GM18951 (cell line): ENCODE measurements around the gene LCP2.

Source experiments
- POLR2A ChIP-seq: IDR thresholded peaks from 4 replicates; pipeline ENCODE4 v1.6.1; 2011; ENCODE audit warnings: mild to moderate bottlenecking; ENCODE audit not compliant: insufficient read length, insufficient read depth; ENCODE audit errors: extremely low read depth
- in situ Hi-C: fragments of 300-500 bp; cut with MboI; formaldehyde crosslinking; loops from one replicate; pipeline ENCODE4 v1.12.0; 2022; ENCODE audit warnings: low sequenced_read_pairs, mixed read lengths, inconsistent platforms; ENCODE audit not compliant: unreplicated experiment

Gene LCP2

DNA sequence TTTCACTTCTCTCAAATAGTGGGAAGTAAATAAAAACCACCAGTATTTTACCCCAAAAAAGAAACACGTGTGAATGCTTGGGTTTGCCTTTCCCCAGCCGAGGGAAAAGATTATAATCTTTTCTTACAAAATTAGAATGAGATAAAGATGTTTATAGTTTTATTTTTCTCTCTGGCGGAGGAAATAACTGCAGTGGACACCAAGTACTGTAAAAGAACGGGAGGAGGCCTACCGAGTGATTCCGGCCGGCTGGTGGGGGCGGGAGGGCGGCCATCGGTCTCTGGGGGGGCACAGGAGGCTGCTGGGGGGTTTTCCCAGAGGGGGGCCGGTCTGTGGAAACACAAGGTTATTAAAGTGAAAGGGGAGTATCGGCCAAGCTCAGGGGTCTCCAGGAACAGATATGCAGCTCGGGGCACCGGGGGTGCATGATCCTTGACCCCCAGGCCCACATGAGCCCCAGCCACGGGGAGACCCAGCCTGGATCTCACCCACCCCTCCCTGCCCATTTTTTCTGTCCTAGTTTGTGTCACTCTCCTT, 29.4 kb downstream of the LCP2 start:
- in situ Hi-C loops: no loop called here
- no peak for TF ChIP-seq POLR2A

DNA sequence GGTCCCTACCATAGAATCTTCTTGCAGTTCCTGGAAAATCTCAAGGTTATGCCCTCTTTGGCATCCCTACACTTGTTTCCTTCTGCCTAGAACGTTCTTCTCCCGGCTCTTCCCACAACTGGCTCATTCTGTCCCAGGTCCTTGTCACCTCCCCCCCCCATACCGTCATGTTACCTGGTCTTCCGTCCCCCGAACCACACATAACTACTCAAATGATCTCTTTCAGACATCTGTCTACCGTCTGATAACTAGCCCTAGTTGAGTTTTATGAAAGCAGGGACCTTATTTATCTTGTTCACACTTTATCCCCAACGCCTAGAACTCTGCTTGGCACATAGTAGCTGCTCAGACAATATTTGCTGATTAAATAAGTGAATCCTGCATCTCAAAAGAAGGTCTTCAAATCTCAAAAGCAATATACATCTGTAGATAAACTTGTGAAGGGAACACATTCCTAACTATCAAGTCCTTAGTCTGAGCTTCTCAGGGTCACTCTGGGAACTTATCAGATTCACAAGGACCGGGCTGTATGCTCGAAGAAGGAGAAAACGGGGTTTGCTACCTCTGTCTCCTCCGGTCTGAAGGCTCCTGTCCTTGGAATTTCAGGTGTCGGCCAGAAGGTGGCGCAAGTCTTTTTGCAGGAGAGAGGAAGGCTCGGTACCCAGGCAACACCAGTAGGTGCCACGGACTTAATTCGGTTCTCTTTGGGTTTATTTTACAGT, 30.0 kb downstream of the LCP2 start:
- no peak for TF ChIP-seq POLR2A
- in situ Hi-C loops: no loop called here

DNA sequence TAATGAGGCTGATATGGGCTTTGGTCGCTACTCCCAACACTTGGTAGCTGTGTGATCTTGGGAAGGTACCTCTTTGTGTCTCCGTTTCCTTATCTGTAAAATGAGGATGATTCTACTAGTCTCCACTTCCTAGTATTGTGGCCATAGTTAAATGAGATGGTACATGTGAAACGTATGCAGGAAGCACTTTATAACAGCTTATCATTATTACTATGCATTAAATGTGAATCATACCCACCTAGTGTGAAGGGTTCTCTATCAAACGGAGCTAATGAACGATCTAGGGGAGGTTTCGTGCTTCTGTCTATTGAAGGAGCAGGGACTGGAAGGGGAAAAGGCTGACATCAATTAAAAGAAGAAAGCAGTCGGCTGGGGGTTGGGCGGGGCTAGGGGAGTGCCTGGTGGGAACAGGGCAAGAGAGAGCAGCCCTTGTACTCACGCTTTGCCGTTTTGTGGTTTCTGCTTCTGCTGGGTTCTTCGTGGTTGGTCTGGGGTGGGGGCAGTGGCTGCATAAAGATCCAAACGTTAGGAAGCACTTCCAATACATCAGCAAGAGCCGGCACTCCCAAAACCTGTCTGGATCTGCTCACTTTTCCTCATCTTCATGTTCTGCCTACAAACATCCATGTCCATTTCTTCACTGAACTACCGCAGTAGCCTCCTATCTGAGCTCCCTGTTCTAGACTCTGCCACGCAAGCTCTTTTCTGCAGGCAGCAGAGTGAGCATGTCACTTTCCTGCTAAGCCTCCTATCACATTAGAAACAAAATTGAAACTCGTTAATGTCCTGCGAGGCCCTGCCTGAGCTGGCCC, 30.8 kb downstream of the LCP2 start:
- in situ Hi-C loops: no loop called here

DNA sequence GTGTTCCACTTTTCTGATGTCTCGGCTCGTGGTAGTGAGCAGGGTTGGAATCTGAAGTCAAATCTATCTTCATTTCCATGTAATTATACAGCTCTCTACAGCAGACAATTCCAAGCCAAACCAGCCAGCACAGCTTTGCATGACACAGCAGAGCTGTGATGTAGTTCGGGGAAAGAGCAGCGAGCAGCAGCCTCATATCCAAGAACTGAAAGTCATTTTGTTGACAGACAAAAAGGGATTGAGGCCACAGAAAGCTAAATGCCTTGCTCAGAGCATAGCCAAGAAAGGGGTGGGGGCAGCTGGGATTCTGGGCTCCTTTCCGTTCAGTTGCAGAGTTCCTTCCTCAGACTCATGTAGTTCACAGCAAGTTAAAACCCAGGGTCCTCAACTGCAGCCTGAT, 32.1 kb downstream of the LCP2 start:
- in situ Hi-C loops: no loop called here
- TF ChIP-seq POLR2A: no peak

More for the DNA sequence above, 30.8 kb downstream of the LCP2 start:
- no peak for TF ChIP-seq POLR2A

DNA sequence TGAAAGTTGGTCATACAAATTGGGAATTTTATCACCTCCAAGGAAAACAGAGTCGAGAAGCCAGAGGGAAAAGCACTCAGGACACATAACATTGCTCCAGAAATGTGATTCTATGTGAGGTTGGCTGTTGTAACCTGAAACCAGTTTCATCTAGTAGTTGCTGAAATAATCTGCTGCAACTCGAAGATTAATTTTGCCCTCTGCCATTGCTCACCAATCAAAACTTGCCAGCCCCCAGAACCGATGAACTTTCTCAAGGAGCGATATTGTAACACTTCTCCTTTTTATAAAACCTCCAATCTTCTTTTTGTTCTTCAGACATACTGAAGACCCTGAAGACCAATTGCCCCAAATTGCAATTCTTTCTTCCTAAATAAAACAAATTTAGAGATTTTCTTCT, 33.7 kb downstream of the LCP2 start:
- in situ Hi-C loops: no loop called here
- no peak for TF ChIP-seq POLR2A

DNA sequence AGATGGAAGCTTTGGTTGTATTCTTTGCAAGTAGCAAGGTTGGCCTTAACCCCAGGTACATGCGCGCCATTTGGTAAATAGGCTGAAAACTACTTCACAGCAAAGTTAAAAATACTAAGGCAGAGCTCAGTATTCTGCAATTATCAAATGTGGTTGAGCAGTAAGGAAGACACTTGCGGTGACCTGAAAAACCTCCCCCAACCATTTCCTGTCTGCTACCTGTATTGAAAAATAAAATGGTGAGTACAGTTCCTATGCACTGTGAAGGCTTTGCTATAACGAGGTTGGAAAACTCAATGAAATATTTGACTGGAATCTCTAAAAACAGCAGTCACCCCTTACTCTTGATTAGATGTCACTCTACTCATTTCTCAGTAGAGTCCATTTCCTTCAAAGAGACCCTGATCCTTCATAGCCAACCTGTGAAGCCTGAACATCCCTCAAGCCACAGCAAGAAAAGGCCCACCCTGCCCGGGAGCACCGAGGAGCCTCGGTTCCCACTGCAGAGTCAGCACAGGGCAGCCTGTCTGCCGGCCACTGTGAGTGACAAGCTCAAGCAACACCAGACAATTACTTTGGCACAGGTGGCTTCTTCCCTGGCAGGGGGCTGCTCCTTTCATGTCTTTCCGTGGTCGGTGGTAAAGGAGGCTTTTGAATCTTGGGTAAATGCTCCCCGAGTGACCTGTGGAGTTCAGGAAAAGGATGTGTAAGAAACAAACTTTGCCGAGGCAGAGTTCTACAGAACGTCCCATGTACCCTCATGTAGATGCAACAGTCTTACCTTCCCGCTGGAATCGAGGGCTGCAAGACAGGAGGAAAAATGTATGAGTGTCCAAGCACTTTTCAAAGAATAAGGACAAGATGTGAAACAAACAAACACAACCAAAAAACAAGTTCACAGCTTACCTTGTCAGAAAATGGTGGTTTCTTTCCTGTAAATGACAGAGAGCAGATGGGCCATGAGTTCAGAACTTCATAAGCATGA, 35.2 kb downstream of the LCP2 start:
- in situ Hi-C loops: no loop called here
- TF ChIP-seq POLR2A: no peak

DNA sequence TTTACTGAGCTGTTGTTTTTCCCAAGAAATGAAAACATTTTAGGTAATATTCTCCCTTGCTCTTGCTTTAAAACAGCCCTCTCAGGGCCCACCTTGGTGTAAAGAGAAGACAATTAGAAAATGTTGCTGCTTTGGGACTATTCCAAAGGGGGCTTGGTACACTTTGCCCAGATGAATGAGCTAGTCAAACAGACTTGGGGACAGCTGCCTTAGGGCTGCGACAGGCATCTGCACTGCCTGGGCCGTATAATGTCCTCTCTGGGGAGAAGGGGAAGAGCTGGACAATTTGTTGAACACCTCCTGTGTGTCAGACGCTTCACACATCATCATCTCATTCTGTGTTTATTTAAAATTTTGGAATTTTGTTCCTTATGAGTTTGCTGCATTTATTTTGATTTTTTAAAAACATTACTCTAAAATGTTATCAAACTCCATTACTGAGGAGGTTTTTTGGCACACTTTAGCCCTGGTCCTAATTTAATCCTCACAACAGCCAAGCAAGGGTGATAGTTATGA, 36.0 kb downstream of the LCP2 start:
- in situ Hi-C loops: no loop called here
- no peak for TF ChIP-seq POLR2A

DNA sequence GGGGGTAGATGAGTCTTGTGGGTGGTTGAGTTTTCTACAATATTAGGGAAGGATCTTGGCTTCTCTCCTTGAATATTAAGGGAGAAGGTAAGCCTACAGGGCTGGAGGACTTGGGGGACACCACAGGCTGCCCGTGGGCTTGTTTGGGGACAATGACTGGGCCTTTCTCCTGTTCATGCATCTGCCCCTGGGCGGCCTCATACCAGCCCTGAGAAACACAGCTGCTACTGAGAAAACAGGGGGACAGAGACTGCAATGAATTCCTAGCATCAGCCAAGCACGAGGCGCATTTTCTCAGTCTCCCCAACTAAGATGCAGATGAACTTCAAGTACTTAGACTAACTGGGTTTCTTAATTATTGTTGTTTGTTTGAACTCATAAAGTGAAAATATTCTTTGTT, 40.2 kb downstream of the LCP2 start:
- in situ Hi-C loops: no loop called here
- no peak for TF ChIP-seq POLR2A

DNA sequence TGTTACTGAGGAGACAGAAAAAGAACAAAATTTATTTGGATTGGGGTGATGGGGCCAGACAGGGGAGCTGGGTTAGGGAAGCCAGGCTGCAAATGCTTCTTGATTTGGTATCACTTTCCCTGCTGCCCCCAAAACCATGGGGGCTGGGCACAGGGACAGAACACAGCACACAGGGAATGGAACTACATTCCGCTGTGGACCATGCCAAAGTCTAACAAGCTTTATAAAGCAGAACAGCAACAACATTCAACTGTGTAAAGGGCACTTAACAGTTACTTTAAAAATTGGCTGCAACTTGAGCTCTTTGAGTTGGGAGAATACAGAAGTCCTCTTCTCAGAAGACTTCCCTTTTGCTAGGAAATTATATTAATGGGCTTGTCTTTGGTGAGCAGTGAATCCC, 41.0 kb downstream of the LCP2 start:
- in situ Hi-C loops: no loop called here
- no peak for TF ChIP-seq POLR2A

DNA sequence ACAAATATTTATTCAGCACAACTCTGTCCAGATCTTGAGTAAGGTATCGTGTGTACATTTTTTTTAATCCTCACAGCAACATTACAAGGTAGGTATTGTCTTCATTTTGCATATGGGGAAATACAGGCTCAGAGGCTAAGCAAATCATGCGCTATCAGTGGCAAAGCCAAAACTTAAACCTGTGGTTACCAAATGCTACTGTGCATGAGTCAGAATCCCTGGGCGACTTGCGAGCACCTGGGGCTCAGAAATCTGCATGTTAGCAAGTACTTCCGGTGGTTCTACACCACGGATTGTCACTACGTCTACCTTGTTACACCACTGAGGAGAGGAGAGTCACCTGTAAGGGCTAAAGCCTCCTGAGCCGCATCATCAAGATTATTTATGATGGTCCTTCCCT, 43.5 kb downstream of the LCP2 start:
- in situ Hi-C loops: no loop called here
- TF ChIP-seq POLR2A: no peak

DNA sequence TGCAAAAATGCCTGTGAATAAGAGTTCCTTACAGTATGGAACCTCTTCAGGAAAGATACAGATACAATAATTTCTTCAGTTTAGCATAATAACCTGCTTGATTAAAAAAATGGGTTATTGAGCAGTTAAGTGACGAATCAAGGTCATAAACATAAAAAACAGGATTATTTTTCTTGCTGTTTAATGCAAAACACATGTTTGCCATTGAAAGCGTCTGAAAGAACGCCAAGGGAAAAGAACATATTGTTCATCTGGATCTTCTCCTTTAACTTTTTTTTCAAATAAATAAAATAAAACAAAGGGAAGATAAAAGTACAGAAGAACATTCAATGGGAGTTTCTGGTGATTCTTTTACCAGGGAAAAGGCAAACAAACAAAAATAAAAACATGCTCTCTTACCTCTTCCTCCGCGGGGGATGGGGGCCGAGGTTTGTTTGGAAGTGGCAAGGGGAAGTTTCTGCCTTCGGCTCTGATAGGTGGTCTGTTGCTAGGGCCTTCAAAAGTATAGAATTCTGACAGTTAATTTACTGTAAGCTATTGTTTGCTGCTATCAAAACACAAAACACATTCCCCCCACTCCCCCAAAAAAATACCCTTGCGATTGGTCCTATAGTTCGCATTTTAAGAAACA, 44.7 kb downstream of the LCP2 start:
- in situ Hi-C loops: no loop called here
- no peak for TF ChIP-seq POLR2A

DNA sequence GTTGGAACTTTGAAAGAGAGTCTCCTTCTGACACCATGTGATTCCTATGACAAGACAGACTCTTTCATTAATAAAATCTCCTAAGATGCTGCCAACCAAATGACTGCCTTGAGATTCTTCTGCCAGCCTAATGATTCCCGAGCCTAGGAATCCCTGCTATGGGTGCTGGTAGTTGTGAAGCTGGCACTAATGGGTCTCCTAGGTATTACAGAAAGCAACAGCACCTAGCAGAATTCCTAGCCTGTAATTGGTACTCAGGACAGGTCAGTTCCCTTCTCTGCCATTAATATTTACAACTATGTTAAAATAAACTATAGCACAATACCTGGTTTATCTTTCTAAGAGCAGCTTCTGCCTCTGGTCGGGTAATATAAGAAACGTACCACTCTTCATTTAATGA, 45.5 kb downstream of the LCP2 start:
- in situ Hi-C loops: no loop called here
- no peak for TF ChIP-seq POLR2A

DNA sequence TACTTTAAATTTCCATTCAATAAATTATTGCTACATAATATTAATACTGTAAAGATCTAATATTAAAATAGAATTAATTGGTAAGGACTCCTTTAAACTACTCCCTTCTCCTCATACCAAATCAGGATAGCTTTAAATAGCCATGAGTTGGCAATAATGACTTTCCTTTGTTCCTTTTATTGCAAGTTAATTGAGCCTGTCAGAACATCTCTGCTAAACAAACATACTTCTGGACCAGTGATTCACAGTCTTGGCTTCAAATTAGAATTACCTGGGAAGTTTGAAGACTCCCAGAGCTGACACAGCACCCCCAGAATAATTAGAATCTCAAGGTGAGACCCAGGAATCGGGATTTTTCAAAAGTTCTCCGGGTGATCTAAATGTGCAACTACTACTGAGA, 46.1 kb downstream of the LCP2 start:
- in situ Hi-C loops: no loop called here
- no peak for TF ChIP-seq POLR2A
